Loucy (cell line): ENCODE data around the gene KIRREL1.

Experiments
- H2AFZ ChIP-seq: fragments of 200-600 bp; sonication (generic); 2 replicates; pipeline ENCODE4 v1.6.0; 2016; ENCODE audit warnings: antibody characterized with exemption, mild to moderate bottlenecking, low read length, moderate library complexity
- H3F3A ChIP-seq: fragments of 200-600 bp; 2 replicates; pipeline ENCODE4 v1.6.0; 2016; ENCODE audit warnings: antibody characterized with exemption, low read depth, mild to moderate bottlenecking
- H3K27me3 ChIP-seq: fragments of 200-600 bp; sonication (generic); 2 replicates; pipeline ENCODE4 v1.6.1; 2014; ENCODE audit warnings: low read length, mild to moderate bottlenecking; ENCODE audit not compliant: insufficient read depth, poor library complexity, severe bottlenecking
- H3K36me3 ChIP-seq: fragments of 200-600 bp; sonication (generic); 2 replicates; pipeline ENCODE4 v1.6.1; 2016; ENCODE audit warnings: low read length; ENCODE audit not compliant: insufficient read depth
- H3K4me1 ChIP-seq: fragments of 200-600 bp; sonication (generic); 2 replicates; pipeline ENCODE4 v1.5.1; 2014; ENCODE audit warnings: low read length, mild to moderate bottlenecking; ENCODE audit not compliant: insufficient read depth, poor library complexity, severe bottlenecking
- H3K4me2 ChIP-seq: fragments of 200-600 bp; sonication (generic); 2 replicates; pipeline ENCODE4 v1.6.0; 2014; ENCODE audit warnings: antibody characterized with exemption, low read length, low read depth, mild to moderate bottlenecking; ENCODE audit not compliant: poor library complexity, severe bottlenecking
- H3K4me3 ChIP-seq: fragments of 200-600 bp; sonication (generic); 2 replicates; pipeline ENCODE4 v1.5.1; 2014; ENCODE audit warnings: low read length, mild to moderate bottlenecking, mixed read lengths; ENCODE audit not compliant: poor library complexity, severe bottlenecking
- H3K79me2 ChIP-seq: fragments of 200-600 bp; sonication (generic); 2 replicates; pipeline ENCODE4 v1.6.1; 2014; ENCODE audit warnings: low read length; ENCODE audit not compliant: insufficient read depth
- H3K9ac ChIP-seq: fragments of 200-600 bp; sonication (generic); 2 replicates; pipeline ENCODE4 v1.6.0; 2014; ENCODE audit warnings: mild to moderate bottlenecking, low read depth, low read length, moderate library complexity; ENCODE audit not compliant: poor library complexity, severe bottlenecking
- H3K9me2 ChIP-seq: fragments of 200-600 bp; sonication (generic); replicated peaks from 2 replicates; pipeline ENCODE4 v1.6.1; 2016; ENCODE audit warnings: low read depth, low read length, mixed read lengths
- H3K9me3 ChIP-seq: fragments of 200-600 bp; sonication (generic); 2 replicates; pipeline ENCODE4 v1.6.1; 2014; ENCODE audit warnings: mild to moderate bottlenecking, antibody characterized with exemption, low read length, low read depth; ENCODE audit not compliant: insufficient read depth
- H4K20me1 ChIP-seq: fragments of 200-600 bp; sonication (generic); 2 replicates; pipeline ENCODE4 v1.6.0; 2014; ENCODE audit warnings: antibody characterized with exemption, low read length, mild to moderate bottlenecking; ENCODE audit not compliant: insufficient read depth, poor library complexity, severe bottlenecking
- CTCF ChIP-seq: fragments of 200-600 bp; sonication (generic); conservative IDR thresholded peaks from 2 replicates; pipeline ENCODE4 v1.5.1; 2014; ENCODE audit warnings: mild to moderate bottlenecking, antibody characterized with exemption, low read length
- EZH2phosphoT487 ChIP-seq: fragments of 200-600 bp; IDR thresholded peaks from 2 replicates; pipeline ENCODE4 v1.6.1; 2018; ENCODE audit warnings: antibody characterized with exemption, mild to moderate bottlenecking, moderate library complexity, borderline replicate concordance

KIRREL1 gene

GRCh38 chr1:158025576-158026230, 32.3 kb downstream of the KIRREL1 start:
- Histone ChIP-seq H3K4me1 (no peaks in the 10 kb centered on the region), H3F3A (no peaks in the 10 kb centered on the region), H2AFZ (no peak overlapping the region), H3K9ac (no peak overlapping the region), H3K9me3 (no peaks in the 10 kb centered on the region), H3K79me2 (no peaks in the 10 kb centered on the region), H3K4me2 (no peak overlapping the region), H3K27me3 (no peaks in the 10 kb centered on the region), H3K4me3 (no peak overlapping the region), H3K9me2 (no peaks in the 10 kb centered on the region), H3K36me3 (no peaks in the 10 kb centered on the region), H4K20me1 (no peaks in the 10 kb centered on the region)
- TF ChIP-seq CTCF (no peak), EZH2phosphoT487 (no peak)

DNA sequence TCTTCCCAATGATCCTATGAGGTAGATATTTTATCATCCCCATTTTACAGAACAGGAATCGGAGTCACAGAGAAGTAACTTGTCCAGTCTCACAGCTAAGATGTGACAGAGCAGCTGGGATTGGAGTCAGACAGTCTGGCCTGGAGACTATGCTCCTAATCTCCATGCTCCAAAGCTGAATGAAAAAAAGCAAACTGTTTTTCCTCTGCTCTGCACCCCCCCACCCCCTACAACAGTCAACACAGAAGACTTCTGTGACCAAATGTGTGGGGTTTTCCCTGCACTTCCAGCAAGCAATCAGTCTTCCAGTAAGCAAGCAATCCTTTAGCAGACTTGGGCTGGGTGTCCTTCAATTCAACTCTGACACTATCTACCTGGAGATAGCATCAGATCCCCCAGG, 33.2 kb downstream of the KIRREL1 start:
- no peaks in the 10 kb centered on the region for H3K79me2 ChIP-seq
- no peak for TF ChIP-seq CTCF
- TF ChIP-seq EZH2phosphoT487: no peak
- no peaks in the 10 kb centered on the region for H3K9me3 ChIP-seq
- no peaks in the 10 kb centered on the region for H4K20me1 ChIP-seq
- no peak overlapping the region for H3K4me2 ChIP-seq
- H3K4me1 ChIP-seq: no peaks in the 10 kb centered on the region
- no peaks in the 10 kb centered on the region for H3K36me3 ChIP-seq
- H3F3A ChIP-seq: no peaks in the 10 kb centered on the region
- no peak overlapping the region for H2AFZ ChIP-seq
- H3K9ac ChIP-seq: no peak overlapping the region
- no peaks in the 10 kb centered on the region for H3K27me3 ChIP-seq
- no peak overlapping the region for H3K4me3 ChIP-seq
- H3K9me2 ChIP-seq: no peaks in the 10 kb centered on the region

- H3K36me3 ChIP-seq: no peaks in the 10 kb centered on the region
- TF ChIP-seq CTCF (no peak), EZH2phosphoT487 (no peak)
- no peaks in the 10 kb centered on the region for H3K79me2 ChIP-seq
- no peaks in the 10 kb centered on the region for H3K9me3 ChIP-seq
- no peaks in the 10 kb centered on the region for H4K20me1 ChIP-seq
- no peaks in the 10 kb centered on the region for H3K27me3 ChIP-seq
- H3K4me2 ChIP-seq: no peak overlapping the region
- H3K9me2 ChIP-seq: no peaks in the 10 kb centered on the region
- H3F3A ChIP-seq: no peaks in the 10 kb centered on the region
- H3K4me1 ChIP-seq: no peaks in the 10 kb centered on the region
- no peak overlapping the region for H3K4me3 ChIP-seq
- no peak overlapping the region for H3K9ac ChIP-seq
- H2AFZ ChIP-seq: no peak overlapping the region
These were observed 34.1 kb downstream of the KIRREL1 start for GRCh38 chr1:158027508-158027907.
